OCI-LY3 (cell line): Measurements from ENCODE around the gene PARP8.

Source experiments
- EZH2phosphoT487 ChIP-seq: fragments of 200-600 bp; shearing (Covaris generic); IDR thresholded peaks from 2 replicates; pipeline ENCODE4 v1.6.1; 2018; ENCODE audit warnings: antibody characterized with exemption, mixed run types, low read depth
- TF ChIP-seq, protein P1 (sequence below): fragments of 200-600, 300-600 bp; sonication (generic); IDR thresholded peaks from 2 replicates; pipeline ENCODE4 v1.5.1; 2014; ENCODE audit warnings: antibody characterized with exemption, low read length, low read depth

DNA sequence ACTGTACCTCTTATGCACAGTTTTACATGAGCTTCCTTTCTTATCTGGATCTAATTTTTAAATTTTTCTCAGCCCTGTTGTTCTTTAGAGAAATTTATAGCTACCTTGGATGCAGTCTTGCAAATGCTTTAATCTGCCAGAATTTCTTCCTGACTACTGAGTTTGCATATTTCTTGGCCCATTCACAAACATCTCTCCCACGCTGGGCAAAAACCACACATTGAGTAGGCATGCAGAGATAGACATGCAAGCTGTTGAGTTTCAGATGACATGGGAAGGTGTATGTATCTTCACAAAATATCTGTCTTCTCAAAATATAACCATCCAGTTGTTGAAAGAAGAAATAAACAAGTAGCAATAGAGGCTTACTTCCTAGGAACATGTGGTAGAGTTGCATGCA, 101.2 kb downstream of the PARP8 start:
- TF ChIP-seq, protein P1, sequence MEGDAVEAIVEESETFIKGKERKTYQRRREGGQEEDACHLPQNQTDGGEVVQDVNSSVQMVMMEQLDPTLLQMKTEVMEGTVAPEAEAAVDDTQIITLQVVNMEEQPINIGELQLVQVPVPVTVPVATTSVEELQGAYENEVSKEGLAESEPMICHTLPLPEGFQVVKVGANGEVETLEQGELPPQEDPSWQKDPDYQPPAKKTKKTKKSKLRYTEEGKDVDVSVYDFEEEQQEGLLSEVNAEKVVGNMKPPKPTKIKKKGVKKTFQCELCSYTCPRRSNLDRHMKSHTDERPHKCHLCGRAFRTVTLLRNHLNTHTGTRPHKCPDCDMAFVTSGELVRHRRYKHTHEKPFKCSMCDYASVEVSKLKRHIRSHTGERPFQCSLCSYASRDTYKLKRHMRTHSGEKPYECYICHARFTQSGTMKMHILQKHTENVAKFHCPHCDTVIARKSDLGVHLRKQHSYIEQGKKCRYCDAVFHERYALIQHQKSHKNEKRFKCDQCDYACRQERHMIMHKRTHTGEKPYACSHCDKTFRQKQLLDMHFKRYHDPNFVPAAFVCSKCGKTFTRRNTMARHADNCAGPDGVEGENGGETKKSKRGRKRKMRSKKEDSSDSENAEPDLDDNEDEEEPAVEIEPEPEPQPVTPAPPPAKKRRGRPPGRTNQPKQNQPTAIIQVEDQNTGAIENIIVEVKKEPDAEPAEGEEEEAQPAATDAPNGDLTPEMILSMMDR: no peak
- no peak for TF ChIP-seq EZH2phosphoT487
